ENCODE data around the gene DNASE2B.

GRCh38 chr1:84402501-84402900, 4.2 kb downstream of the DNASE2B start:
- TF ChIP-seq HDAC2 (IDR thresholded peaks at IDR 0.05) = no peak
- no peak for TF ChIP-seq EHMT2 (IDR thresholded peaks at IDR 0.05; ENCODE audit: low read depth)
- TF ChIP-seq CEBPB (IDR thresholded peaks at IDR 0.05) = no peak
- TF ChIP-seq KDM5A (IDR thresholded peaks at IDR 0.05) = no peak

Measured in A549 (cell line).